ENCODE results near the gene RSF1. TPM values are rescaled to one million over a fixed set of nuclear protein-coding genes. Genes with fewer than 3 reads are reported as not detected.

The RSF1 gene
- total and polyA plus RNA-seq, 11 donors, result 11.2 to 49.2 (median 42.8) TPM

- H3K4me3 ChIP-seq, result no peak overlapping the region
- WGBS, 4 donors, result 83 to 94% (median 83%) methylated on average over 1 of the region's 1 CpG
- TF ChIP-seq CTCF (IDR thresholded peaks at IDR 0.05) (no peak), POLR2A (IDR thresholded peaks at IDR 0.05) (no peak)
- DNase-seq, result no peak
- intact Hi-C loops (cut with DNase I), result no loop called here
- ATAC-seq, result no peak
- H3K36me3 ChIP-seq, result no peaks in the 10 kb centered on the region
- no peaks in the 10 kb centered on the region for H3K9me3 ChIP-seq
- H3K4me1 ChIP-seq, result peaks cover 0 to 21% (median 6%) of the 10 kb centered on the region in 12 donors
- no peak overlapping the region for H3K27ac ChIP-seq
- no peaks in the 10 kb centered on the region for H3K27me3 ChIP-seq
Observed at GRCh38 chr11:77783025-77783424, 37.5 kb downstream of the RSF1 start.

- H3K9me3 ChIP-seq, result no peaks in the 10 kb centered on the region
- H3K36me3 ChIP-seq, result peaks cover 0 to 5% (median 0%) of the 10 kb centered on the region in 9 donors
- H3K4me1 ChIP-seq, result peaks cover 0 to 22% (median 7%) of the 10 kb centered on the region in 12 donors
- no peak for TF ChIP-seq CTCF (IDR thresholded peaks at IDR 0.05)
- TF ChIP-seq POLR2A (IDR thresholded peaks at IDR 0.05), result no peak
- no peak overlapping the region for H3K27ac ChIP-seq
- peak in 1 of 4 donors; percentile 20 for ATAC-seq
- H3K27me3 ChIP-seq, result no peaks in the 10 kb centered on the region
- intact Hi-C loops (cut with DNase I), result no loop called here
- no peak for DNase-seq
- H3K4me3 ChIP-seq, result no peak overlapping the region
Observed at GRCh38 chr11:77779935-77780334, 40.6 kb downstream of the RSF1 start.

GRCh38 chr11:77778549-77778948, 42.0 kb downstream of the RSF1 start:
- WGBS, 4 donors, result 14 to 30% (median 20%) methylated on average over 1 of the region's 1 CpG

GRCh38 chr11:77778118-77778517, 42.4 kb downstream of the RSF1 start:
- WGBS, 4 donors, result 96 to 100% (median 99%) methylated on average over 1 of the region's 1 CpG
- ATAC-seq (no peak), DNase-seq (no peak)
- Histone ChIP-seq H3K4me3 (no peak overlapping the region), H3K9me3 (no peaks in the 10 kb centered on the region), H3K27ac (no peak overlapping the region), H3K36me3 (peaks cover 0 to 5% (median 0%) of the 10 kb centered on the region in 9 donors), H3K4me1 (peaks cover 0 to 22% (median 7%) of the 10 kb centered on the region in 12 donors), H3K27me3 (no peaks in the 10 kb centered on the region)
- no peak for TF ChIP-seq CTCF (IDR thresholded peaks at IDR 0.05)
- no peak for TF ChIP-seq POLR2A (IDR thresholded peaks at IDR 0.05)
- intact Hi-C loops (cut with DNase I), result no loop called here

More at GRCh38 chr11:77778549-77778948, 42.0 kb downstream of the RSF1 start:
- no peak for ATAC-seq
- Histone ChIP-seq H3K4me1 (peaks cover 0 to 22% (median 7%) of the 10 kb centered on the region in 12 donors), H3K27me3 (no peaks in the 10 kb centered on the region), H3K9me3 (no peaks in the 10 kb centered on the region), H3K36me3 (peaks cover 0 to 5% (median 0%) of the 10 kb centered on the region in 9 donors), H3K4me3 (no peak overlapping the region), H3K27ac (no peak overlapping the region)
- TF ChIP-seq POLR2A (IDR thresholded peaks at IDR 0.05) (no peak), CTCF (IDR thresholded peaks at IDR 0.05) (no peak)
- no peak for DNase-seq
- intact Hi-C loops (cut with DNase I), result no loop called here
